HCT116 (cell line): ENCODE data around the gene BRSK1.

Experiments used
- CTCF ChIP-seq, 3 experiments: fragments of 200-600 bp in 1 of 3; sonication (generic) in 1 of 3; IDR thresholded peaks in 2 of 3; conservative IDR thresholded peaks in 1 of 3; 2 replicates each; pipeline ENCODE4 v1.5.1; 2012 to 2017; ENCODE audit warnings: low read depth in 2 of 3, low read length in 2 of 3, antibody characterized with exemption in 1 of 3, borderline replicate concordance in 1 of 3, control low read depth in 1 of 3, mild to moderate bottlenecking in 1 of 3, mixed read lengths in 1 of 3, mixed run types in 1 of 3, moderate library complexity in 1 of 3; ENCODE audit not compliant: insufficient read depth in 1 of 3
- MAX ChIP-seq: IDR thresholded peaks from 2 replicates; pipeline ENCODE4 v1.6.1; 2012
- POLR2AphosphoS5 ChIP-seq: IDR thresholded peaks from 2 replicates; pipeline ENCODE4 v1.6.1; 2011; ENCODE audit warnings: mild to moderate bottlenecking, low read depth, low read length, moderate library complexity
- TCF7L2 ChIP-seq: IDR thresholded peaks from 2 replicates; pipeline ENCODE4 v1.7.0; 2011; ENCODE audit warnings: borderline replicate concordance, inconsistent platforms; ENCODE audit not compliant: insufficient read depth, insufficient read length; ENCODE audit errors: extremely low read depth
- ZFX ChIP-seq: fragments of 450-650 bp; IDR thresholded peaks from 2 replicates; pipeline ENCODE4 v1.6.1; 2017

- TF ChIP-seq CTCF (IDR thresholded peaks at IDR 0.05 in 2 of 3, conservative IDR thresholded peaks at IDR 0.05 in 1 of 3; ENCODE audit: borderline replicate concordance in 1 of 3, insufficient read depth in 1 of 3, low read depth in 2 of 3, low read length in 2 of 3) (no peak), MAX (no peak), ZFX (no peak), TCF7L2 (no peak), POLR2AphosphoS5 (no peak)
These were observed 63.1 kb downstream of the BRSK1 start for GRCh38 chr19:55346725-55347441.
